ENCODE measurements around the gene ATP8A2. TPM values are rescaled to one million over a fixed set of nuclear protein-coding genes. Genes with fewer than 3 reads are reported as not detected.
"Not testable (repeated sequence)": the region's sequence is repeated elsewhere in the genome, so short reads cannot be mapped to it uniquely, and the experiment has no call there.

ATP8A2 gene
- total RNA-seq, 2 donors from 2014 or later: 0.18 to 0.24 TPM

DNA sequence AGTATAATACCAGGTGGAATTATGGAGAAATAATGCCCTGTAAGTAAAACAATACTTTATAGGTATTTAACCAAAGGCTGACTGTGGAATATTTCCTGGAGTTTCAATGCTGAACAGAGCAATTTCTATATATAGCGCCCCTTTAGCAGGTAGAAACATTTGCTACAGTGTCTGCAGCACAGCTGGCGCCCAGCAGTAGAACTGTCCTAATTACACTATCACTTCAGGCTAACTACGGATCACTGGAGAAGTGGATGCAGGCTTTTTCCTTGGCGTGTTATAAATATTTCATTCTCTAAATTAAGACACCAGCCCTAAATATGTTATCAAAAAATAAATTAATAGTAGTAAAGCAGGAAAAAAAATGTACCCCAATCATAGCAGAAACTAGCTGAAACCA is 677.0 kb downstream of the ATP8A2 start:
- no peak for ATAC-seq
- intact Hi-C loops (cut with DNase I): no loop called here
- DNase-seq: no peak

DNA sequence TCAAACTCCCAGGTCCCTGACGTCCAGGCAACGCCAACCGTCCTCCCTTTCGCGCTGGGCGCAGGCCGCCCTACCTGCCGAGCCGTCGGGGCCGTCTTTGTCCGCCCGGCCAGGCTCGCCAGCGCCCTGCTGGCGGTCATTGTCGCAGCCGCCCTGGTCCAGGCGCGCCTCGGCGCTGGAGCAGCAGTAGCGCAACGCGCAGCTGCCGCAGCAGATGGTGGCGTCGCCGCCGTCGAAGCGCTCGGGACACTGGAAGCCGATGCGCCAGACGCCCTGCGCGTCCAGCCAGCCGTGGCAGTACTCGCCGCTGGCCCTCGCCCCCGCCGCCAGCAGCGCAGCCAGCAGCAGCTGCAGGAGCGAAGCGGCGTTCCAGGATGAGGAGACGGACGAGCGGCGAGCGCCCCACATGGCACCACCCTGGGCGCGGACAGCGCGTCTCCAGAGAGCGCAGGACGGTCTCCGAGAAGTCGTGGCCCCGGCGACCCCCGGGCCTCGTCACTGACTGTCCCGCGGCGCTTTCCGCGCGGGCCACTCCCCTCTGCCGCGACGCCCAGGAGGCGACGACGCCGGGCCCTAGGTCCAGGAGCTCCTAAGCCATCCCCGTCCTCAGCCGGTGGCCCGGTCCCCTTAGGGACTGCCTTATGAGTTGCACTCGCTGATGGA is 678.9 kb downstream of the ATP8A2 start:
- DNase-seq (no peak), ATAC-seq (peak; percentile 10 to 36)
- intact Hi-C loops (cut with DNase I): no loop called here

DNA sequence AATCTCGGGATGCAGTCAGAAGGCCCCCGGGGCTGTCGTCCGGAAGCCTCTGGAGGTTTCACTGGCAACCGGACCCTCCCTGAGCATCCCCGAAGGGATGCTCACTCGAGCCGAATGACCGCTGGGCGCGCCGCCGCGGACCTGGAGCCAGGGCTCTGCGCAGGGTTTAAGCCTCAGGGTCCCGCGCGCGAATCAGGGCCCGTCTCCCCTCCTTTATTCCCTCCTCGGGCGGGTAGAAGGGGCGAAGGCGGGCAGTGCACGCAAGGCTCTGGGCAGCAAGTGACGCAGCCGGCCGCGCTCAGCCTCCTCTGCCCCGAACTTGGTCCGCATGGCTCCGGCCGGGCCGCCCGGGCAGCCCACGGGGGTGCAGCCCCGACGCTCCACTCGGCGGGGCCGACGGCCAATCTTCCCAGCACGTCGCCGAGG is 679.5 kb downstream of the ATP8A2 start:
- intact Hi-C loops (cut with DNase I): no loop called here
- peak; percentile 66 for ATAC-seq
- DNase-seq: no peak

DNA sequence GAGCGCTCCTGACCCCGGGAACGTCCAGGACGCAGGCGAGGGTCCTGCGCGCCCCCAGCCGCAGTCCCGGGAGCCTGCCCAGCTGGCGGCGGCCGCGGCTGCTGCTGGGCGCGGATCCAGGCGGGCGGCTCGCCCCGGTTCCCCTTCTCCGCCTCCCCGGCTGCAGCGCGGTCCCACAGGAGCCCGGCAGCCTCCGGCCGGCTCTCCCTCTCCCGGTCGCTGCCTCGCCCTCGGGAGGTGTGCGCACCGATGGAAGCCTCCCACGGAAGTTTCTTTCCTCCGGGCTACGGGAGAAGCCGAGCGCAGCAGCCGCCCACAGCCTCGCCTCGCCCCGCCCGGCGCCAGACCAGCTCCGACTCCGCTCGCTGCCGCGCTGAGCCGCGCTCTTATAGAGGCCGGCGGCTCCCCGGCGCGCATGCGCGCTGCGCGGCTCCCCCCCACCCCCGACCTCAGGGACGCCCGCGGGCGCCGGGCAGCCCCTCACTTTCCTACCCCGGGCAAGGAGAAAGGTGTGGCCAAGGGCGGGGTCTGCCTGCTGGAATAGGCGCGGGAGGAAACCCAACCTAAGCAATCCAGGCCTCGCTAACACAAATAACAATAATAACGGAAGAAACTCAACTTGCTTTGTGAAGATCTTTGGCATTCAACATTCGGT is 680.0 kb downstream of the ATP8A2 start, which contains the start of gene SHISA2:
Gene SHISA2 (minus strand): TSS at position 360 of the 655 bp plus-strand sequence. CDS start 1,041 bp downstream, outside the sequence.
- intact Hi-C loops (cut with DNase I): no loop called here
- peak; percentile 90 to 93 for ATAC-seq
- DNase-seq: peak; percentile 62

DNA sequence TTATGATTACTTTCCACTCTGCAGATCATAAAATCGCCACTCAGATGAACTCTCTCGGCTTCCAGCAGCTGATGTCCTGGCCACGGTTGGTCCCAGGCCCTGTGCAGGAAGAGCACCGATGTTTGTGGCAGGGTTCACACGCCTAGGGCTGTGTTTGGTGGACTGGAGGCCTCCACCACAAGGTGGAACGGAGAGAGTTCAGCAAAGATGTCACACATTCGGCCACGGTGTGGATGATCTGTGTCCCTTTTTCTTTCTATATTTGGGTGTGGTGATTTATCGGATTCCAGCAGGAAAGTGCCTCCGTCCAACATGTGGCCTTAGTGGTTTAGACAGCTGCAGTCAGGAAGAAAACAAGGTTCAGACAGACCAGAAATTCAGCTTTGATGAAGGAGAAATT is 680.6 kb downstream of the ATP8A2 start:
- ATAC-seq (no peak), DNase-seq (no peak)
- intact Hi-C loops (cut with DNase I): no loop called here

DNA sequence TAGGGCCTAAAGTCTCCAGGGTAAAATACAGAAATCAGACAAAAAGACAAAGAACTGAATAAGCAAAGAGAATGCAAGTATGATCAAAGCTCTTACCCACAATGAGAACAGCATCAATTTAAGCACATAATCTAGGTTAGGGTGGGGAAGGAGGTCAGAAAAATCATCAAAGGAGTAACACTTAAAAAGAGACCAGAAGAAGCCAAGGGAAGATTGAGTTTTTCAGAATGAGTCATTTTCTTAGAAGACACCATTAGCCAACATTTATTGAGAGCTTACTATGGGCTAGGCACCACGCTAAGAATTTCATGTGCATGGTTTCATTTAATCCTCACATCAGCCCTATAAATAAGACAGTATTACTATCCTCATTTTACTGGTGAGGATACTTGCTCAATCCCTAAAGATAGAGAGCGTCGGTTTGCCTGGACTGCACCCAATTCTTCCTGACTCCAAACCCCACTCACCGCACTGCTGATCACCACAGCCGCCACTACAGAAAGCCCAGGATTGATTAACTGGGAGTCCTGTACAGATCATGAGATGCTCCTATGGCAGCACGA is 681.7 kb downstream of the ATP8A2 start:
- no peak for DNase-seq
- ATAC-seq: no peak
- intact Hi-C loops (cut with DNase I): no loop called here

DNA sequence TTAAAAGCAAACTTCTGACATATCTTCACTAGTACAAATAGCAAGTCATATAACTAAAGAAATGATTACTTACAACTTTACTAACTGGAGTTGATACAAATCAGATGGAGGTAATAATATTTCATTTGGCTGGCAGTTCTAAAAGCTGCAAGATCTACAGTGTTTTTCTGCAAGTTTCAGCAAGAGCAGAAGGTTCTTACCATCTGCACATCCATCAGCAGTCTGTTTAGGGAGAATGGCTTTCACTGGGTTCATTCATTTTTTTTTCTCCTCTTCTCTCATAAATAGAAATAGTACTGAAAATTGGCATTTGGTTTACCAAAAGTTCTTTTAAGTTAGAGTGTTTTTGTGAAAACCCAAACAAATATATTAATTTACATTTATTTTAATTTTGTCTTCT is 683.1 kb downstream of the ATP8A2 start:
- intact Hi-C loops (cut with DNase I): no loop called here
- DNase-seq: no peak
- no peak for ATAC-seq

DNA sequence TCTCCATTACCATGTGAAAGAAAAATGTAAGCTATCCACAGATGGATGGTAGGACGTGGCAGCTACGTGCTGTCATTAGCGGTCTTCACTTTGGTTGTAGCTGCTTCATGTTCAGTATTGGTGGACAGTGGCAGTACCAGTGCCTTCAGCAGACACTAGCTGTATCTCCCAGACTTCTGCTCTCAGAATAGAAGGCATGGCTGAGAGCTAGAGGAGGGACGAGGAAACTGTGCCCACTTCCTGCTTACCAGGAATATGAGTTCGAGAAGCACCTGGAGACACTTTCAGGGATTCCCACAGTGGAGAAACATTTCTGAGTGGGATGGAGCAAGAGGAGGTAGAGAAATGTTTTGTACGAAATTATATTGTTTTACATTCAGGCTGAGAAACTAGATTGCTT is 686.9 kb downstream of the ATP8A2 start:
- intact Hi-C loops (cut with DNase I): no loop called here
- ATAC-seq (no peak), DNase-seq (no peak)

DNA sequence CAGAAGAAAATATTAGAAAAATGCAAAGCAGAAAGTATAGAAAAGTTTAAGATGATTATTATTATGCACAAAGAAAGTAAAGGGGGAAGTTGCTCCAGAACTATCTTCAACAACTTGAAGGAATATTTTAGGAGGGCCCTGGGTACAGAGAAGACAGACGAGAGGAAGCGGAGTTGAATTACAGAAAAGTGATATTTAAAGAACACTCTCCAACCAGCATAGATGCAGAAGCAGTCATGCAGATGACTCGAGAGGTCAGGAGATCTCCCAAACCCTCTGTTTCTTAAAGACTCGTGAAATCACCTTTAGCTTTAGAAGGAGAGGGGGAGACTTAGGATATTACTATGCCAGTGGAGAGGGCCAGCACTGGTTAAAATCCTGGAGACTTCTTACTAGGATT is 688.6 kb downstream of the ATP8A2 start:
- ATAC-seq: no peak
- no peak for DNase-seq
- intact Hi-C loops (cut with DNase I): loop anchor here in 1 of 2 donors (5.0 kb wide), 1 partner anchor 483 kb away; no protein-coding TSS in a partner anchor

DNA sequence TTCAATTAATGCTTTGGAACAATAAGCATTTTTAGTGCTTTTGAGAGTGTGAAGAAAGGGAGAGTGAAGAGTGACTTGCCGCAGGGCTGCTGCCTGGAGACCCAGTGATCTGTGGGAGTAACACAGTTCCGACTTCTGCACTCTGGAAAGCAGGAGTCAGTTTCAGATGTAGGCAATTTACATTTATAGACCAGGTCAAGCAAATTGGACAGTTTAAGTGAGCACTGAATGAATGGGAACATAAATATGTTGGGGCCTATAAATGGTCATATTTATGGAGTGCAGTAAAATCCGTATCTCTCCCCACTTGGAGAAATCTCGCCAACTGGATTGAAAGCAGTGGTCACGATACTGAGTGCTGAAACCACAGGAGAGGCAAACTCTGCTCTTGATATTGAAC is 689.5 kb downstream of the ATP8A2 start:
- no peak for ATAC-seq
- DNase-seq: no peak
- intact Hi-C loops (cut with DNase I): loop anchor here in 1 of 2 donors (5.0 kb wide), 1 partner anchor 484 kb away; no protein-coding TSS in a partner anchor

DNA sequence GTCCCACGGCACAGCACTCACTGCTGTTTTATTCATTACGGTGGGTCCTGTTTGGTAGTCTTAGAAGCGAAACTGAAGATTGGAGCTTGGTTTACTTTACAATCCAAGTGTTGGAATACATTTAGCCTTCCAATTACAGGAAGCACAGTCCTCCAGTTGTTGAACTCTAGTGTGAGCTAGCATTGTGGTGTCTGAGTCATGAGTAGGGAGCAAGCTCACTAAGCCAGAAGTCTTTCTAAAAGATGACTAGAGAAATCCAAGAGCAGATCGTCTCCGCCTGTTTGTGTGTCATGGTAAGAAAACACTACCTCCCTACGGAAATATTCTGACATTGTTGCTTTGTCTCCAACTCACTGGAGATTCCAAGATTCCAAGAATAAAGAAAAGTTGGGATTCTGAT is 690.2 kb downstream of the ATP8A2 start:
- intact Hi-C loops (cut with DNase I): loop anchor here (2.0 to 5.0 kb wide), 2 partner anchors 485 to 487 kb away; no protein-coding TSS in a partner anchor
- ATAC-seq (peak; percentile 47 to 81), DNase-seq (no peak)

DNA sequence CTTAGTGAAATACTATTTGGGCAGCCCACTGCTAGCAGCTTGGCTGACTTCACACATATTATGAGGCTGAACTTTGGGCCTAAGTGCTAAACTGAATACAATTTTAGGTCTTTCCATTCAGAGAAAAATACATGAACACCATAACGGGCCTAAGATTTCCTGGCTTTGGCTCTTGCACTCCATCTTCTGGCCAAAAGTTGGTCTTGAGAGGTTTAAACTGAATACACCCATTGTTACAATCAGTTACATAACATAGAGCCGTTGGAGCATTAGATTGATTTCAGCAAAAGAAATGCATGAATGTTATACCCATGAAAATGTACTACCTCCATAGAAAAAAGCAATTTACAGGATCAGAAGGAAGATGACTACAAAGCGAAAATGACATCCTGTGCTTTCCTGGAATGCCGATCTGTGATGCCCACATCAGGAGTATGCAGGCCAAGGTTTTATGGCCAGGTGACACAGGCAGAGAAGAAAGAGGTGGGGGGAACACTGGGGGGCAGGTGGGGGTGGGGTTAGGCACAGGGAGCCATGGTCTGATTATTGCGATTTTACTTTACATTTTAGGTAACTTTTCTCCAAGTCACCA is 691.2 kb downstream of the ATP8A2 start:
- DNase-seq: no peak
- peak; percentile 87 for ATAC-seq

DNA sequence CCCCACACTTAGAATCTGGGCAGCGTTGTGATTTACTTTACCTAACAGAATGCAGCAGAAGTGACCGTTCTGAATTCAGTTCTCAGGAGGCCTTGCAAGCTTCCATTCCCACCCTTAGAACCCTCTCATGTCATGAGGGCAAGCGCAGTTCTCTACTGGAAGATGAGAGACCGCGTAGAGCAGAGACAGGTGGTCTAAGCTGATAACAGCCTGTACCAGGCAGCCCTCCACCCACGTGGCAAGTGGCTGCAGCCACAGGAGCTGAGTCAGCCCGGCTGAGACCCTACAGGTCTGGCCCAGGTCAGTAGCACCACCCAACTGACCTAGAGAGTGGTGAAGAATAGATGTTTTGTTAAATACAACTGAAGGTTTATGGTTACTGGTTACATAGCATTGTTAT is 694.7 kb downstream of the ATP8A2 start:
- ATAC-seq; intact Hi-C loops (cut with DNase I); DNase-seq: not testable (repeated sequence)

More for the DNA sequence above, 691.2 kb downstream of the ATP8A2 start:
- intact Hi-C loops (cut with DNase I): loop anchor here (2.0 to 5.0 kb wide), 2 partner anchors 486 to 488 kb away; no protein-coding TSS in a partner anchor

DNA sequence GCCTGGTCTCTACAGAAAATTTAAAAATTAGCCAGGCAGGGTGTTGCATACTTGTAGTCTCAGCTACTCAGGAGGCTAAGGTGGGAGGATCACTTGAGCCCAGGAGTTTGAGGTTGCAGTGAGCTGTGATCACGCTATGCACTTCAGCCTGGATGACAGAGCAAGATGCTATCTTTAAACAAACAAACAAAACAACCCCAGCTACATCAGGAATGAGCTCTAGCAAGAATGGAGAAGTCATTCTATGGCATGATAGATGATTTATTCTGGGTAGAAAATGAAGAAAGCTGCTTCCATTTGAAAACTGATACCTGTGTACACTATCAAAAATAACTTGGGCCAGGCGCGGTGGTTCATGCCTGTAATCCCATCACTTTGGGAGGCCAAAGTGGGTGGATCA is 695.8 kb downstream of the ATP8A2 start:
- DNase-seq: no peak
- intact Hi-C loops (cut with DNase I): no loop called here

DNA sequence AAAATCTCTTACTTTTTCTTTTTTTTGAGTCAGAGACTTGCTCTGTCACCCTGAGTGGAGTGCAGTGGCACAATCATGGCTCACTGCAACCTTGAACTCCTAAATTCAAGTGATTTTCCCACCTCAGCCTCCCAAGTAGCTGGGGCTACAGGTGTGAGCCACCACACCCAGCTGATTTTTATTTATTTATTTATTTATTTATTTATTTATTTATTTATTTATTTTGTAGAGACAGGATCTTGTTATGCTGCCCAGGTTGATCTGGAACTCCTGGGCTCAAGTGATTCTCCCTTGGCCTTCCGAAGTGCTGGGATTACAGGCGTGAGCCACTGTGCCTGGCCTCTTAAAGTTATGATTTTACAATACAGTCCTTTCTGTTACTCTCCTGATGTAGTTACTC is 696.6 kb downstream of the ATP8A2 start:
- ATAC-seq; intact Hi-C loops (cut with DNase I); DNase-seq: not testable (repeated sequence)

More for the DNA sequence above, 695.8 kb downstream of the ATP8A2 start:
- no peak for ATAC-seq

DNA sequence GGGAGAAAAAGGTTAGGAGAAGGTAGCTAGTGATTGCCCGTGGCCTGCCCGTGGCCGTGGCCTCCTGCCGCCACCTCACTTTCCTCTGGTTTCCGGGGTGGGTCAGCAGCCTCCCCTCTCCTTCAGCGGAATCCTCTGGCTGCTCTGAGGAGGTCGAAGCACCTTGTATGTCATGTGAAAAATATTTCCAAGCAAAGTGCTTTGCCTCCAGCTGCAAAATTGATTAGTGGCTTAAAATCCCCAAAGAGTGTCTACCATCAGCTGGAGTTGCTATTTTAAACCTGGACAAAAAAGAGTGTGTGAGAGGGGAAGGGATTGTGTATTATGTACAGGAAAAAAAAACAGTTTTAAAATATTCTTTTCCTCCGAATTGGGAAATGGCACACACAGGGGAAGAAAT is 697.9 kb downstream of the ATP8A2 start:
- intact Hi-C loops (cut with DNase I); ATAC-seq; DNase-seq: not testable (repeated sequence)

DNA sequence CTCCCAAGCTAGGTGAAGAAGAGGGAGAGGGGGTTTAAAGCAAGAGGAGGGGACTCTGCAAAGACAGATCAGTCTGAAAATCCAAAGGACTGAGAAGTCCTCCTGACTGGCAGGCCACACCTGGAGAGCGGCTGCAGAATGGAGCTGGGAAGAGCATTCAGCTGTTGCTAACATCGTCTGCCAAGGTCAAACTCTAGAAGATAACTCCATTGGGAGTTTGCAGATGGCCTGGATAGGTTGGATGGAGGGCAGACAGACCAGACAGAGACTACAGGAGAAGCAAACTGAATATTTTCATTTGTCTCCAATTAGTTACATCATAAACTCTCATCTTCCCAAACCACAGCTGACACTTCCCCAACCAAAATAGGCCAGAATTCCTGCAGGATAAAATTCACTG is 699.9 kb downstream of the ATP8A2 start:
- ATAC-seq (no peak), DNase-seq (no peak)
- intact Hi-C loops (cut with DNase I): no loop called here

DNA sequence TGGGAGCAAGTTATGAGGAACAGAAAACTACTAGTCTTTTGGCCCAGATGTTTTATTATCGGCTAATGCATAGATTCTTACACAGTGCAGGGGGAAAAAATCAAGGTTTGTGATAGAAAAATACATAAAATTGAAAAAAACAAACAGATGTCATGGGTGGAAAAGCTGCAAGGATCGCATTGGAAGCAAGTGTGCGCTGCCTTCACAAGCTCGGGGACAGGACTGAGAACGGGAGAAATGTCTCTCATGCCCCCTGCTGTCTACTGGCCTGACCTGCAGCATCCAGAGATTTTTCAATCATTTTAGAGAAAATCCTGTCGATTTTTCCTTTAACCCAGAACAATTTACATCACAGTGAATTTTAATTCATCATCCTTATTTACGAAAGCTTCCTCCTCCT is 700.6 kb downstream of the ATP8A2 start:
- ATAC-seq: peak; percentile 61 to 69
- DNase-seq; intact Hi-C loops (cut with DNase I): not testable (repeated sequence)

DNA sequence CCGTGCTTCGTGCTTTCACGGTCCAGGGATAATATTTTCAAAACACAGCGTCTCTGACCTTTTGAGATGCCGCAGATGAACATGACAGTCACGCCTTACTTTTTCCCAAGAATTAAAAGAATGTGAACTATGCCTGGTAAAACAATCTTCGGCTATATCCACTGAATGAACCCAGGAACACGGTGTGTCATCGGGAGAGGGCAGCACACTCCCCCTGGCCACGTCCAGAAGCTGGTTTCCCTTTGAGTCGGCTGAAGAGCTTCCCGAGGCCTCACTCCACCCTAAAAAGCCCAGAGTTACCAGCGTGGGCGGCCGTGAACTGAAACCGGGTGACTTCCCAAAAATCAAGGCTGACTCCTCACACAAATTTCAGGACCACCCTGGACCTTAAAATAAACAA is 702.9 kb downstream of the ATP8A2 start:
- DNase-seq (no peak), ATAC-seq (peak in 1 of 2 donors; percentile 58)
- intact Hi-C loops (cut with DNase I): no loop called here
